Cardiac septum (tissue), 1 donor: ENCODE measurements around the gene CCSER2. TPM values are rescaled to one million over a fixed set of nuclear protein-coding genes. Genes with fewer than 3 reads are reported as not detected.
"Not testable (repeated sequence)": the region's sequence is repeated elsewhere in the genome, so short reads cannot be mapped to it uniquely, and the experiment has no call there.

Experiments
- DNase-seq: peaks from one replicate; pipeline ENCODE4 v3.0.0-alpha.2; 2020; ENCODE audit warnings: low spot score
- intact Hi-C: fragments of 100-400 bp; cut with DNase I; formaldehyde crosslinking; loops from one replicate; pipeline ENCODE4 v1.14.0; 2022
- total RNA-seq: library from RNA; stranded (reverse); fragmentation: NEBNext Ultra II Directional; extraction: Animal tissue kit (Norgen Biotek cat#: 25700); gene quantifications from one replicate; pipeline ENCODE4 v1.2.1, GENCODE V29; 2021
- donor health status: DM: no; HTN: no; CAD: no.

Gene CCSER2
- total RNA-seq, 1 donor from 2014 or later: 193 TPM

- intact Hi-C loops: no loop called here
- DNase-seq: no peak
Observed at GRCh38 chr10:84493951-84494848, 165.8 kb downstream of the CCSER2 start.

DNA sequence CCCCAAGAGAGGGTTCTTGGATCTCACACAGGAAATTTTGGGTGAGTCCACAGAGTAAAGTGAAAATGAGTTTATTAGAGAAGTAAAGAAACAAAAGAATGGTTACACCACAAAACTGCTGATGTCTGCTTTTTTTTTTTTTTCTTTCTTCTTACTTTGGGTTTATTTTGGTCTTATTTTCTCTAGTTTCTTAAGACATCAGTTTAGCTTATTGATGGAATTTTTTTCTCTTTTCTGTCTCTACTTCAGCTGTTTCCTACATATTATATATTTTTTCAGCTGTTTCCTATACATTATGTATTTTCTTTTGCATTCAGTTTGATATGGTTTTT is 166.4 kb downstream of the CCSER2 start:
- no peak for DNase-seq
- intact Hi-C loops: no loop called here

DNA sequence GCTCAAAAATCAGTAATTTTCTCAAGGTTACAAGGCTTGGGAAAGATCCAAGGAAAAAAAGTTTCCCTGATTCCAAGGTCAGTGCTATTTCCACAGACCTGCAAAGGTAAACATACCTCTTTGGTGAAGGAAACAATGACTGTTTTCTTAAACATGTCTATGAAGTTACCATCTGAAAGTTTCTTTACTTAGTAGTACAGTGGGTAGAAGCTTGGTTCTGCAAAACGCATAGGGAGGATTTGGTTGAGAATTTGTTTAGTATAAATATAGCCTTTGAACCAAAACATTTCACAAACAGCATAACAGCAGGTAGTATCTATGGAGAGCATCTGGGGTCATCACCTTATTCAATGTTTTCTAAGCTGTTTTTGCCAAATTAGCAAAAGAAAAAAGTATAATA is 169.6 kb downstream of the CCSER2 start:
- intact Hi-C loops: no loop called here
- no peak for DNase-seq

DNA sequence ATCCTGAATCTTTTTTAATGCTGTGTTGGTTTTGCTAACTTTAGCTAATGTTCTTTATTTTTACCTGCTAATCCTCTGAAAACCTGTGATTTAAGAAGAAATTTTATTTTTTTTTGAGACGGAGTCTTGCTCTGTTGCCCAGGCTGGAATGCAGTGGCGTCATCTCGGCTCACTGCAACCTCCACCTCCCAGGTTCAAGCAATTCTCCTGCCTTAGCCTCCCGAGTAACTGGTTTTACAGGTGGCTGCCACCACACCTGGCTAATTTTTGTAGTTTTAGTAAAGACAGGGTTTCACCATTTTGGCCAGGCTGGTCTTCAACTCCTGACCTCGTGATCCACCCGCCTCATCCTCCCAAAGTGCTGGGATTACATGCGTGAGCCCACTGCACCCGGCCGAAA is 170.7 kb downstream of the CCSER2 start:
- intact Hi-C loops: not testable (repeated sequence)

DNA sequence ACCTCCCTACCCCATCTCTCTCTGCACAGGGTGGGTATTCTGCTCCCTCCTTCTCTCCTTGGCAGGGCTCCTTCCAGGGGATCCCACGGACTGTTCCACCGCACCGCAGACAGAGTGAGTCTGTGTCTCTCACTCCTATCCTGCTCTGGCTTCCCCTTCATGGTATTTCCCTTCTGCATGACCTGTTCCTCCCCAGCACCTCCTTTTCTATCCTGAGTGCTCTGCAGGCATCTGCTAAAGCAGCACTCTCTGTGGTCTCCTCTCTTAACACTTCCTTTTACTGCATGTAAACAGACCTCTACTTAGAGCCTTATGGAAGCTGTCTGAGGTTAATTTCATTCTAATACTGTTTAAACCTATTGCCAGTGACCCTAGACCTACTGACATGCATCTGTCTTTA is 171.5 kb downstream of the CCSER2 start:
- intact Hi-C loops: no loop called here
- no peak for DNase-seq

More for the DNA sequence above, 170.7 kb downstream of the CCSER2 start:
- not testable (repeated sequence) for DNase-seq

GRCh38 chr10:84510121-84510520 is 181.7 kb downstream of the CCSER2 start:
- intact Hi-C loops: no loop called here
- no peak for DNase-seq

- intact Hi-C loops: no loop called here
- DNase-seq: no peak
Observed at GRCh38 chr10:84511106-84511505, 182.7 kb downstream of the CCSER2 start.

DNA sequence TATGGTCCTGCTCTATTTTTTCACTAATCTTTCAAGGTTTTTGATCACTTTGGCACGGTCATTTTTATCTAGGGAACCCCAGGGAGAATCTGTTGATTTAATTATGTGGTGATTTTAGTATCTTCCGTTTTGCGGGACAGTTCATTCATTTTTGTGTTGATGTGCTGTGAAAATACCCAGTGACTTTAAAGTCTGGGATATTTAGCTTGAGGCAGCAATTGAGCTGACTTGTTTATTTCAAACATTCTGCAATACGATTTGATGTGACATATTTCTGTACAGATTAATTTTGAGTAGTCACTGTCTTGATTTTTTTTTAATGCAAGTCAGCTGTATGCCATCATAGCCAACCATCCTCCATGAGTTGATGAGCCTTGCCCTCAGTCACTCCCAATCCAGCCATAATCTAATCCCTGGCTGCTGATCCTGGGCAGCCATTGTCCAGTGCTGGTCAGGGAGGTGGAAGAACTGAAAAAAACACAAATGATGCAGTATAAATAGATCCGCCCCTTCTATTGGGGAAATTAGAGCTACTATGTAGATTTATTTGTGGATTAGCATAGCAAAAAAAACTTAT is 183.4 kb downstream of the CCSER2 start:
- no peak for DNase-seq
- intact Hi-C loops: no loop called here

DNA sequence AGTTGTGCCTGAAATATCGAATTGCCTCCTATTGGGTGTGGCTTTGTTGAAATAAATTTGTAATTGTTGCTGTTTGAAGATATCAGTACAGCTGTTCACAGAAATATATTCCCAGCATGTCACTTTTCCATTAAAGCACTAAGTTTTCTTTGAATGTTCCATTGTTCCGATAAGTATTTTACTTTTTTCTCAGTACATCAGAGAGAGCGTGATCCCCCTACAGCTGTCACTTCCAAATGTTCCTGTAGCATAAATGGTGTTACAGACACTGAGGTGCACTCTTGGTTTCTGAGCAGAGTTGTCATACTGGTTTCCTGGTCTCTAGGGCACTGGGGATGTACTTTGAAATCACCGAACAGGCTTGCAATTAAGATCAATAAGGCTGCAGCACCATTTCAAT is 189.2 kb downstream of the CCSER2 start:
- no peak for DNase-seq
- intact Hi-C loops: no loop called here

DNA sequence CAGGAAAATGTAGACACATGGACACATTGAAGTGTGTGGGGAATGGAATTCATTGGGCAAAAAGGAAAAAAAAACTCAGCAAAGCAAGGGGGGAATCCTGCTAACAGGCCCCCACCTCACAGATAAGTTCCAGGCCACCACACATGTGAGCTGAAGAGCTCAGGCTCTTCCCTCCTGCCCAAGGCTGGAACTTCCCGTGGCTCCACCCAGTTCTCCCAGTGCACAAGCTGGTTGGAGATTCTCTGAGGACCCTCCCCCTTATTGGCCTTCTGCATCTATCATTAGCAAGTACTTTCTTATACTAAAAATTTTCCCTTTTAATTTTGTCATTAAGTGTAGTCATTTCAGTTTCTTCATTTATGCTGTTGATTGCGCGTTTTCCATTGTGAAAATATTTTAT is 190.8 kb downstream of the CCSER2 start:
- DNase-seq: no peak

DNA sequence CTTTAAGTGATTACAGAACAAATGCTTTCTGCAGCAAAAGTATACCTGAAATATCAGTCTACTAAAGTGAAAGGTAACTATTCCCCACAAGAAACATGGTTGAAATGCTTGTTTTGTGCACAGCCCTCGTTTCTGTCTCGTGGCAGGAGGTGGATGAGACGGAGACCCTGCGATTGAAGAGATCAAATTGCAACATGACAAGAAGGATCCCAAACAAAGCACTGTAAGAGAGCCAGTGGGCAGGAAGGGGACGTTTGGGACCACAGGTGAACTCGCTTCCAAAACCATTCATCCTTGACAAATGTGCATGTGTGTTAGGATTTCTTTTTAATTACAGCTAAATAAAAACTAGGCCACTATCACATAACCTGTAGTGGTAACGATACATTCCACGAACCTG is 192.6 kb downstream of the CCSER2 start:
- no peak for DNase-seq
- intact Hi-C loops: no loop called here

More for the DNA sequence above, 190.8 kb downstream of the CCSER2 start:
- intact Hi-C loops: no loop called here

DNA sequence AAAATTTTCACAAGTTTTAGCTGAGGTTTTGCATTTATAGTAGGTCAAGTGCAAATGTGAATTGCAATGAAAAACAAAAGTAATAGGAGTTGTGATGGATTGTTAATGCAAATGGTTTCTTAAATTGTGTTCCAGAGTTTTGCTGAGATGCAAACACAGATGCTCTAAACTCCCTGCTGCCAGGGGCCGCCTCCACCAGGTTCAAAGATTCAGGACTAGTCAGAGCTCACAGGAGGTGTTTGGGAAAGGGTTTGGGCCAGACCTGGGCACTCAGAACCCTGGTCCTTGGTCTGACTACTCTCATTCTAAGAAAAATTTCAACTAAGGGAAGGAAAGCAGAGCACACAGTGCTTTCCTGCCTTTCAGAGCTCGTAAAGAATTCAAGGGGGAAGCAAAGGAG is 193.1 kb downstream of the CCSER2 start:
- intact Hi-C loops: no loop called here

DNA sequence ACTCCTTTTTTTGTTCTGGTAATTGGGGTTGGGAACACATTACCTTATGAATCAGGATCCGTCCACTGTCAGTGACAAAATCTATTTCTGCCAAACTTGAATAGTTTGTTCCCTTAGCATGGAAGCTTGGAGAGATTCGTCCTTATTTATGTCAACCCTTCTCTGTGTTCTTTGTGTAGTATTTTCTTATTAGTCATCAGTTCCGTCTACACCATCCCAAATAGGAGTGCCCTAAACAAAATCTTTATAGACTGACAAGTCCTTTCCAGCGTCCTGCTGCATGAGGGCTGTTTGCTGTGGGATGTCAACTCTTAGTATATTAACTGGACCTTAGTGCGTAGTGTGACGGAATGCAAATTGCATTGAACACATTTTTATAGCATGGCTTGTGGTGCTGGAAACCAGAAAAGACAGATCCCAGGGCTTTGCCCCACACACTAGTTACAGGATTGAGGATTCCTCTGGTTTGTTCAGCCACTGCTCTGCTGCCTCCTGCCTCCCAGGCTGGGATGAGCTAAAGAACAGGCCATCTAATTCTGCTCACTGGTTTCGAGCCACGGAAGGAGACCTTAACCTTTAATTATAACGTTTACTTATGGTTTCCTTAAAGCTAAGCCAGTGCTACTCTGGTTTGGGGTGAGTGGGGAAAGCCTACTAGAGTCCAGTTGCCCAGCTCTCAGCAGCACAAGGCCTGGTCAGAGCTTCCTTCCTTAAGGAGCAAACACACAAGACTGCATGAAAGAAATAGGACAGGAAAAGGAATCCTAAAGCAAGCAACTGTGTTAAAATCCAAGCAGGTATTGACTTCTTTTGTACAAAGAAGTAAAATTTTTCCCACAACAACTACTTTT is 194.4 kb downstream of the CCSER2 start:
- DNase-seq: no peak
- intact Hi-C loops: no loop called here

More for the DNA sequence above, 193.1 kb downstream of the CCSER2 start:
- DNase-seq: no peak

GRCh38 chr10:84523526-84523925 is 195.1 kb downstream of the CCSER2 start:
- intact Hi-C loops: no loop called here
- no peak for DNase-seq

- intact Hi-C loops: no loop called here
- DNase-seq: no peak
Observed at GRCh38 chr10:84524435-84524834, 196.0 kb downstream of the CCSER2 start.

DNA sequence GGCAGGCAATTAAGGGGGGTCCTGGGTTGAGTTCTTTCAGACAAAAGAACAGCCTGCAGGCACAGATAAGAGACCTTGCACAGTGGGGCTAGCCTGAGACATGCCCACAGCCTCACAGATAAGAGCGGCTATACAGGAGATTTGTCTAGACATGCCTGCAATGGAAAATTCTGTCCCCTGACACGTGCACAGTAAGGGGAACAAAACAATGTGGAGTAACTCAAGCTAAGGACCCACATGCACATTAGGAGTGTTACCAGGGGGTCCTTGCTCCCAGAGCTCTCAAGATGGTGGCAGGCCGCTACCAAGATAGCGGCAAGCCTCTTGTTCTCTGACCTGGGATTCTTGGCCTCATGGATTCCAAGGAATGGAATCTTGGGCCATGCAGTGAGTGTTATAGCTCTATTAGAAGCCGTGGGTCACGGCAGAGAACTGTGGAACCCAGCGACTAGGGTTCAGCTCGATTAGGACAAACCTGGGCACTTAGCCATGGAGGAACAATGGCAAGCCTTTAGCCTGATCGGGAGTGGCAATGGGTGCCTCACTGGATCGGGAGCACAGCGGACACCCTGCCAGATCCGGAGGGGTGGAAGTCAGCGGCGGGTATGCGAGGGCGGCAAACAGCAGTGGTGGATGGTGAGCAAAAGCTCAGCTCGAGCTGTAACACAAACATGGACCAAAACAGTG is 196.9 kb downstream of the CCSER2 start:
- intact Hi-C loops: no loop called here
- no peak for DNase-seq

DNA sequence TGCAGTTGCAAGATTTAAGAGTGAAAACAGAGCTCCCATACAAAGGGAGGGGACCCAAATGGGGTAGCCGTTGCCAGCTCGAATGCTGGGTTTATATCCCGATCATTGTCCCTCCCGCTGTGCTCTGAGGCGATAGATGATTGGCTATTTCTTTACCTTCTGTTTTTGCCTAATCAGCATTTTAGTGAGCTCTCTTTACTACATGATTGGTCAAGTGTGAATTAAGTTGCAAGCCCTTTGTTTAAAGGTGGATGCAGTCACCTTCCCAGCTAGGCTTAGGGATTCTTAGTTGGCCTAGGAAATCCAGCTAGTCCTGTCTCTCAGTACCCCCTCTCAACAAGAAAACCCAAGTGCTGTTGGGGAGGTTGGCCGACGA is 197.4 kb downstream of the CCSER2 start:
- DNase-seq, intact Hi-C loops: not testable (repeated sequence)

DNA sequence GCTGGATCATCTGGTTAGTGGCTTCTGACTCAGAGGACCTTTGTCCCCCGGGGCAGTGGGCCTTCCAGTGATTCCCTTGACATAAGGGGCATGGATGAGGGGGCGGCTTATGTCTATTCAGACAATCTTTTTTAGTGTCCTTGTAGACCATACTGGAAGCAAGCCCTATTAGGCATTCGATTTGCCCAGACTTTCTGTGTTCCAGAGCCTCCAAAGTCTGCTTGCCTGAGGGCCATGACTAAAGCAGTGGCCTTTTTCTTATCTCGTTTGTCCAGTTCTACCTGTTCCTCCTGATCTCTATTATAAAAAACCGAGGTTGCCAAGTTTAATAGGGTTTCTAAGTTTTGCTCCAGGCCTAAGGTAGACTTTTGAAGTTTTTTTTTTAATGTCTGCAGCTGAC is 199.0 kb downstream of the CCSER2 start:
- DNase-seq, intact Hi-C loops: not testable (repeated sequence)

DNA sequence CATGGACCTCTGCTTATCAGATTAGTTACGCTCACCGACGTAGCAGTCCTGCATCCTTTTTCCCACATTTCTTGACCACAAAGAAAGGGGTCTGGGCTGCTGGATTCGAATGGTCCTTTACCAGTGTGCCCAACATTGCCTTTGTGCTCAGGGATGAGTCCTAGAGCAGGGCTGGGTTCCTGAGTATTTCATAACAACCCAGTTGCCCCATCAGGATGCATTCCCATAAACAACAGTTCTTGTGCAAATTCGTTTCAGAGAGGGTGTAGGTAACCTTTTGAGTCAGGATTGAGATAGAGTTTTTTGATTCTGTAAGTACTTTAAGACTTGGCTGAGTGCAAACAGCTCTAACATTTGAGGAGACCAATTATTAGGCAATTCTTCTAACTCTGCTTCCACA is 200.1 kb downstream of the CCSER2 start:
- DNase-seq, intact Hi-C loops: not testable (repeated sequence)
